ENCODE measurements around the gene SPAG4.
A peak's percentile ranks its signal among the peaks of the same experiment; 100 is the strongest.

Gene SPAG4

DNA sequence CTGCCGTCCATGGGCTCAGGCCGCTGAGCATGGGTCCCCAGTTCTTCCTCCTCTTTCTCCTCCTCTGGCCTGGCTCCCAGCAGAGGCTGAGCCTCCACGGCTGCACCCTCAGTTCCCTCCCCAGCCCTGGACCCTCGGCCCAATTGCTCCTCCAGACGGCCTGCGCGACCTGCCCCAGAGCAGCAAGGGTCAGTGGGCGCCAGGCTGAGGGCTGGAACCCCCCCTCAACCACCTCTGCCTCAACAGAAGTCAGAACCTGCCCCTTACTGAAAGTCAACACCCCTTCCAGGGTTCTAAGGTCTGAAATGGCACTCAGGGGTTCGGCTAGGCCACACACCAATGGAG lies 15.9 kb upstream of the SPAG4 start:
- no peak for DNase-seq

GRCh38 chr20:35600176-35600992 lies 15.2 kb upstream of the SPAG4 start:
- no peak for DNase-seq

GRCh38 chr20:35600993-35601973 lies 14.3 kb upstream of the SPAG4 start:
- DNase-seq = peak; percentile 60

GRCh38 chr20:35601990-35602389 lies 13.6 kb upstream of the SPAG4 start:
- DNase-seq = no peak

DNA sequence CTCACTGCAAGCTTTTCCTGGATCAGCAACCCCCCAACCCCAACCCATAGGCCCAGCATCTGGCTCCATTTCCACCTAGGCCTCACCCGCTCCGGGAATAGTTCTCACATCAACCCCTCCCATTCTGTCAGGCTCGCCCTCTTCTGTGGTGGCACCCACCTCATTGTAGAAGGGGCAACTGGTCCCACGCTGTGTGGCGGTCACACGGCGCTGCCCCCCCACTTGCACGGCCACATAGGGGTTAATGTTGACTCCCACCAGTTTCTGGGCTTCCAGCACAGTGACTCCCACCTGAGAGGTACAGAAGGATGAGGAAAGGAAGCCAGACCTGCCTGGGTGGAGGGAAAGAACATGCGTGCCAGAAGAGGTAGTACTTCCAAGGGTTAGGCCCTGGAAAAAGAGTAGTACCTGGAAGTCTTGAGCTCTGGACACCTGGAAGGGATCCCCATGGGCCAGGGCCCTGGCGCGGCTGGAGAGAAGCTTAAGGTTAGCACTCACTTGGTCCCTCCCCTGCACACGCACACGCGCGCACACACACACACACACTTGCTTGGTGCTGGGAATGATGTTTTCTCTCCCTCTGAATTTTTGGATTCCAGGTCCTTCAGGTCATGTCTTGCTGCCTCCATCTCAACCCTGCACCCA lies 12.7 kb upstream of the SPAG4 start:
- no peak for DNase-seq

GRCh38 chr20:35603695-35604448 lies 11.8 kb upstream of the SPAG4 start:
- no peak for DNase-seq

DNA sequence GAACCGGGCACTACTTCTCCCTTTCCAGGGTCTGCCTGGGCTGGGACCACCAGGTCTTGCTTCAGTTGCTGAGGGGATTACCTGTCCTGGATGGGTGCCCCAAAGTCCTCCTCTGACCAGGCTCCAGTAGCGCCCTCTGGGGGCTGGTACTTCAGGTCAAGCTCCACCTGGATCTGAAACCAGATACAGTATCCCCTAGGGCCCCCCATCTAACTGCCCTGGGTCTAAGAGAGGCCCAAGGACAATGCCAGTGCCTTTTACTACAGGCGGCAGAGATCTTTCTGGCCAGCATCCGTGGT lies 11.2 kb upstream of the SPAG4 start:
- DNase-seq = peak; percentile 17

DNA sequence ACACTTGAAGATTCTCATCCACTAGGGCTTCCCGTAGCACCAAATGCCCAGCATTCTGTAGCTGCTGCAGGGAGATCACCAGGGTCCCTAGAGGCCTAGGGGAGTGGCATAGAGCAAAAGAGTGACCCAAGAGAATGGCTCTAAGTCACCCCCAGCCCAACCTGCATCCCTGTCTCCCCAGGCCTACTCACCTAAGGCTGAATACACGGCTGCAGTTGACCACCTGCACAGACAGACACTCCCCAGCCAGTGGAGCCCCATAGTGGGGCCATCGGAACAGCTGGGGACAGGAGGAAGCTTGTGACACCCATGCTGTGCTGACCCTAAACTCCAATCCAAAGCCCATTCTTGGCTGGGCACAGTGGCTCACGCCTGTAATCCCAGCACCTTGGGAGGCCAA lies 9.5 kb upstream of the SPAG4 start:
- no peak for DNase-seq

GRCh38 chr20:35607003-35607735 lies 8.5 kb upstream of the SPAG4 start:
- no peak for DNase-seq

GRCh38 chr20:35610833-35611427 lies 4.7 kb upstream of the SPAG4 start:
- no peak for DNase-seq

GRCh38 chr20:35611482-35611881 lies 4.1 kb upstream of the SPAG4 start:
- no peak for DNase-seq

DNA sequence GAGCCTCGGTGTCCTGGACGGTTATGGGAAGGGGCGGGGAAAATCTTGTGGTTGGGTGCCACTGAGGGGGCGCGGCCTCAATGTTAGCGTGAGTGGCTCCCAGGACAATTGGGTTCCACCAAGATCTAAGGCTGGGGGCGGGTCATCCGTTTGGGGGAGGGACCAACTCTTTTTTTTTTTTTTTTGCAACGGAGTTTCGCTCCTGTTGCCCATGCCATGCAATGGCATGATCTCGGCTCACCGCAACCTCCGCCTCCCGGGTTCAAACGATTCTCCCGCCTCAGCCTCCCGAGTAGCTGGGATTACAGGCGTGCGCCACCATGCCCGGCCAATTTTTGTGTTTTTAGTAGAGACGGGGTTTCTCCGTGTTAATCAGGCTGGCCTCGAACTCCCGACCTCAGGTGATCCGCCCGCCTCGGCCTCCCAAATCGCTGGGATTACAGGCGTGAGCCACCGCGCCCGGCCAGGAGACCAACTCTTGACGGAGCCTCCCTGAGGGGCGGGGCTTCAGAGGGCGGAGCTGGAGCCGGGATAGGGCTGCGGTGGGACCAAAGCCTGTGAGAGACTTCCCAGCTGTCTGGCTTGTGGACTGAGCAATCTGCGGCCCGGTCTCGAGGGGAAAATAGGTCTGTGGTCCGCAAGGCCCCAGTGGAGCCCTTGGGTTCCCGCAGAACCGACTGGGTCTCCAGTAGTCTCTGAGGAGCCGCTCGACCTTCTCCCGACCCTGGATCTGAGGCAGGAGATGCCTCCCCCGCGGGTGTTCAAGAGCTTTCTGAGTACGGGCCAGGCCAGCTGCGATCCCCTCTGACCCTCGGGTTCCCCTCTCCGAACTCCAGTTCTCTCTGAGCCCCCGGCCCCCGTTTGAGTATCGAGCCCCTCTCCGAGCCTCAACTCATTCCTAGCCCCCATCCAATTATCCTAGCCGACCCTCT lies 1.1 kb downstream of the SPAG4 start:
- DNase-seq = peak; percentile 93

DNA sequence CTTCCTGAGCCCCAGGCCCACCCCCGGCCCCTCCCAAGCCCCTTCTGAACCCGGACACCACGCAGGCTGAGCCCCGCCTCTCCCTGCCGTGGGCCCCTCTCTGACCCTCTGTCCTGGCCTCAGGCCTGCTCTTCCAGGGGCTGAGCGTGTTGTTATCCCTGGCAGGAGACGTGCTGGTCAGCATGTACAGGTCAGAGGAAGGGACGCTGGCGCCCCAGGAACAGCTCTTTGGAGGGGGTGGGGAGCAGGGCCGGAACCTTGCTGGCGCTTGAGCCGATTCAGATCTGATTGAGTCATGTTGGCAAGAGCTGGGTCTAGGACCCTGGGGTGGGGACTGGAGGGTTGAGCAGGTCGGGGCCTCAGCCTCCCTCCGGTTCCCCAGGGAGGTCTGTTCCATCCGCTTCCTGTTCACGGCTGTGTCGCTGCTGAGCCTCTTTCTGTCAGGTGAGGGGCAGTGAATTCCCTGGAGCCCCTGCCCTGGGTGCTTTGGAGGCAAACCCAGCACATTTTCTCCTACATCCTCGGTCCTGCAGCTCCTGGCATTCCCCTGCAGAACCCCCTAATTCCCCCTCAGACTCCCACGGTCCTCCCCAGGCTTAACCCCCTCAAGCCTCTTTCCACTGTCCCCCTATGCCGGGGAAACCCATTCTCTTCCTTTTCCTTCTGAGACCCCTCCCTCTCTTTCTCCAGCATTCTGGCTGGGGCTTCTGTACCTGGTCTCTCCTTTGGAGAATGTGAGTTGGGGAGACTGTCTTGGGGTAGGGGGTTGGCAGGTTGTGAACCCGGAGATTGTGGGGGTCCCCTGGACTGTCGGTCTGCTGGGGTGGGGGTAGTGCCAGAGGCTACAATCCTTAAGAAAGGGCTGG lies 2.0 kb downstream of the SPAG4 start:
- DNase-seq = peak; percentile 91

DNA sequence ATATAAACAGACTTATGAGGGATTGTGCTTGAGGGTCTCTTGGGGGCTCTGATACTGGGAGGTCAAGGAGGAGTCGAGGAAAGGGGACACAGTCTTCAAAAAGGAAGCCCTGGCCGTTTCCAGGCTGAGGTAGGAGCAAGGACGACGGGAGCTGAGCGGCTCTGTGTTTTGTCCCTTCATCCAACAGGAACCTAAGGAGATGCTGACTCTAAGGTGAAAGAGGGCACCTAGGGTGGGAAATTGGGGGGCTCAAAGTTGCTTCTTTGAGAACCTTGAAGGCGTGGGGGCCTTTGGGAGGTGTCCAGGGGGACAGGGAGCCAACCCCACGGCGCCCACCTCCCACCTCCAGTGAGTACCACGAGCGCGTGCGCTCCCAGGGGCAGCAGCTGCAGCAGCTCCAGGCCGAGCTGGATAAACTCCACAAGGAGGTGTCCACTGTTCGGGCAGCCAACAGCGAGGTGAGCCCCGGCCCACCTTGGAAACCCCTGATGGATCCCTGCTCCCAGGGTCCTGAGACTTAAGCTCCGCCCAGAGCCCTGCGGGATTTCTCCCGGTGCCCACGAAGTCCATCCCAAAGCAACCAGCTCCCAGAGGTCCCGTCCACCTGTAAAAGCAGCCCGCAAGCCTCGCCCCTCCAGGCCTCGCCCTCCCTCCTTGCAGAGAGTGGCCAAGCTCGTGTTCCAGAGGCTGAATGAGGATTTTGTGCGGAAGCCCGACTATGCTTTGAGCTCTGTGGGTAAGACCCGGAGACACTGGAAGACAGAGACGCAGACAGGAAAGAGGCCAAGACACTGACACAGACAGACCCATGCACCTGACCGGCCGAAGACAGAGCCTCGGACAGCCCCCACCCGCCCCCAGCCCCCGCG lies 2.9 kb downstream of the SPAG4 start:
- DNase-seq = peak; percentile 62

- peak; percentile 91 for DNase-seq
These were observed 3.8 kb downstream of the SPAG4 start for GRCh38 chr20:35619196-35620095.

GRCh38 chr20:35620818-35621559 lies 5.4 kb downstream of the SPAG4 start:
- DNase-seq = no peak

DNA sequence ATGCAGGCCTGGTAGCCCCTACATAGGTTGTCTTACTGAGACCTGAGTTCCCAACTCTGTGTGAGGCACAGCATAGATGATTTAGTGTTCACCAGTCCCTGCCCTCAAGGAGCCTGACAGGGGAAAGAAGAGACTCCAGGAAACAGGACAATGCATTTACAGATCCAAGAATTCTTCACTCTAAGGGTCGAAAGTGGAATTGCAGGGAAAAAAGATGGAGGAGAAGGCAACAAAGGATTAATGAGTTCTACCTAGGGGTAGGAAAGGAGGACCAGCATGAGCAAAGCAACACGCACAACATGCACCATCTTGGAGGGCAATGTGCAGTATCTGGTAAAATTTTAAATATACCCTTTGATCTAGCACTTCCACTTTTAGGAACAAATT lies 5.9 kb downstream of the SPAG4 start:
- no peak for DNase-seq
